ENCODE results near the gene CC2D2B. TPM values are rescaled to one million over a fixed set of nuclear protein-coding genes. Genes with fewer than 3 reads are reported as not detected.

Gene CC2D2B
- total RNA-seq, 1 experiment from 2014 or later: 0.20 TPM

DNA sequence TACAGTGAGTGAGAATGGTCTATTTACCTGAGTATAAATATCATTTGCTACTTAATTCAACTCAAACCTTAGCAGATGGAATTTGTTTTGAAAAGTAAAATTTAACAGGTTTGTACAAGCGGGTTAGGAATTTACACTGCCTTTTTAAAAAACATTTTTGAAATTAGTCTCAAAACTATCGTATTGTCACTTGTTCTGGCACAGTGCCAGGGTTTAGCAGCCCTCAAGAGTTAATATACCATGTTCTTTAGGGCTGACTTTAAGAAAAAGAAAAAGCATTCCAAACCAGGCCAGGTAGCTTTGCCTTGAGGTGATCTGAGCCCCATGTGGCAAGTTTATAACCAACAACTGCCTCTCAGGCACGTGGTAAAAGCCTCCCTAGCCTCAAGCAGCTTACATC lies 153.5 kb downstream of the CC2D2B start:
- CTCF ChIA-PET: interaction anchor here (0.7 kb wide), 1 partner anchor 168 kb away, joined by 3 read pairs; no protein-coding TSS in a partner anchor
- H3K4me1 Mint-ChIP-seq: no peaks in the 10 kb centered on the region
- H3K36me3 Mint-ChIP-seq: peaks cover 38% of the 10 kb centered on the region

DNA sequence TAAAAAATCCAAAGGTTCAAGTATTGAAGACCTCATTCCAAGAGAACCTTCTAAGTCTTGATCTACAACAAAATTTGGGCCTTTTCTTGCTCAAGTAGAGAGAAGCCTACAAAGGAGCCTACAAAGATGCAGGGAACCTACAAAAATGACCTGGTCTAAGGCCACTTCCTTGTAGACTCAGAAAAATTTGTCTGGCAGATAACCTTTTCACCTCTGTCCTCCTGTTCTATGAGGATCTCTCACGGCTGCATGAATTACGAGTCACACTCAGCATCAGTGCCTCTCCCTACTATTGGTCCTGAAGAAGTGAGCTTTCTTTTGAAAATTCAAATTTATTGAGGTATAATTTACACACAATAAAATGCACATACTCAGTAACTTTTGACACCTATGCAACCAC lies 164.9 kb downstream of the CC2D2B start:
- no peak for ATAC-seq
- CTCF ChIA-PET: no interaction called here
- Mint-ChIP-seq H3K9me3 (no peaks in the 10 kb centered on the region), H3K27ac (no peak overlapping the region), H3K27me3 (ENCODE audit: low read depth) (no peaks in the 10 kb centered on the region; the same call in 1 of the 2 replicates), H3K4me3 (no peak overlapping the region), H3K4me1 (peaks cover 25% of the 10 kb centered on the region), H3K36me3 (no peaks in the 10 kb centered on the region)
- no peak for DNase-seq (ENCODE audit: low spot score)
- POLR2A ChIA-PET: no interaction called here
- no peak for TF ChIP-seq ZNF396 (CRISPR knock-in tag; IDR thresholded peaks at IDR 0.05; ENCODE audit: borderline replicate concordance)
- TF ChIP-seq, protein P1, sequence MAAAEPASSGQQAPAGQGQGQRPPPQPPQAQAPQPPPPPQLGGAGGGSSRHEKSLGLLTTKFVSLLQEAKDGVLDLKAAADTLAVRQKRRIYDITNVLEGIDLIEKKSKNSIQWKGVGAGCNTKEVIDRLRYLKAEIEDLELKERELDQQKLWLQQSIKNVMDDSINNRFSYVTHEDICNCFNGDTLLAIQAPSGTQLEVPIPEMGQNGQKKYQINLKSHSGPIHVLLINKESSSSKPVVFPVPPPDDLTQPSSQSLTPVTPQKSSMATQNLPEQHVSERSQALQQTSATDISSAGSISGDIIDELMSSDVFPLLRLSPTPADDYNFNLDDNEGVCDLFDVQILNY (CRISPR knock-in tag; IDR thresholded peaks at IDR 0.05): no peak
- TF ChIP-seq, protein P2, sequence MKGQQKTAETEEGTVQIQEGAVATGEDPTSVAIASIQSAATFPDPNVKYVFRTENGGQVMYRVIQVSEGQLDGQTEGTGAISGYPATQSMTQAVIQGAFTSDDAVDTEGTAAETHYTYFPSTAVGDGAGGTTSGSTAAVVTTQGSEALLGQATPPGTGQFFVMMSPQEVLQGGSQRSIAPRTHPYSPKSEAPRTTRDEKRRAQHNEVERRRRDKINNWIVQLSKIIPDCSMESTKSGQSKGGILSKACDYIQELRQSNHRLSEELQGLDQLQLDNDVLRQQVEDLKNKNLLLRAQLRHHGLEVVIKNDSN (CRISPR knock-in tag; IDR thresholded peaks at IDR 0.05): no peak
- no peak for TF ChIP-seq ZBTB21 (CRISPR knock-in tag; IDR thresholded peaks at IDR 0.05; ENCODE audit: borderline replicate concordance)
- TF ChIP-seq, protein P3, sequence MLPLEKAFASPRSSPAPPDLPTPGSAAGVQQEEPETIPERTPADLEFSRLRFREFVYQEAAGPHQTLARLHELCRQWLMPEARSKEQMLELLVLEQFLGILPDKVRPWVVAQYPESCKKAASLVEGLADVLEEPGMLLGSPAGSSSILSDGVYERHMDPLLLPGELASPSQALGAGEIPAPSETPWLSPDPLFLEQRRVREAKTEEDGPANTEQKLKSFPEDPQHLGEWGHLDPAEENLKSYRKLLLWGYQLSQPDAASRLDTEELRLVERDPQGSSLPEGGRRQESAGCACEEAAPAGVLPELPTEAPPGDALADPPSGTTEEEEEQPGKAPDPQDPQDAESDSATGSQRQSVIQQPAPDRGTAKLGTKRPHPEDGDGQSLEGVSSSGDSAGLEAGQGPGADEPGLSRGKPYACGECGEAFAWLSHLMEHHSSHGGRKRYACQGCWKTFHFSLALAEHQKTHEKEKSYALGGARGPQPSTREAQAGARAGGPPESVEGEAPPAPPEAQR (CRISPR knock-in tag; IDR thresholded peaks at IDR 0.05): no peak
- TF ChIP-seq ZNF219 (CRISPR knock-in tag; IDR thresholded peaks at IDR 0.05; ENCODE audit: borderline replicate concordance): no peak
- TF ChIP-seq, protein P4, sequence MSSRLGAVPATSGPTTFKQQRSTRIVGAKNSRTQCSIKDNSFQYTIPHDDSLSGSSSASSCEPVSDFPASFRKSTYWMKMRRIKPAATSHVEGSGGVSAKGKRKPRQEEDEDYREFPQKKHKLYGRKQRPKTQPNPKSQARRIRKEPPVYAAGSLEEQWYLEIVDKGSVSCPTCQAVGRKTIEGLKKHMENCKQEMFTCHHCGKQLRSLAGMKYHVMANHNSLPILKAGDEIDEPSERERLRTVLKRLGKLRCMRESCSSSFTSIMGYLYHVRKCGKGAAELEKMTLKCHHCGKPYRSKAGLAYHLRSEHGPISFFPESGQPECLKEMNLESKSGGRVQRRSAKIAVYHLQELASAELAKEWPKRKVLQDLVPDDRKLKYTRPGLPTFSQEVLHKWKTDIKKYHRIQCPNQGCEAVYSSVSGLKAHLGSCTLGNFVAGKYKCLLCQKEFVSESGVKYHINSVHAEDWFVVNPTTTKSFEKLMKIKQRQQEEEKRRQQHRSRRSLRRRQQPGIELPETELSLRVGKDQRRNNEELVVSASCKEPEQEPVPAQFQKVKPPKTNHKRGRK (CRISPR knock-in tag; IDR thresholded peaks at IDR 0.05; ENCODE audit: borderline replicate concordance): no peak
- no peak for TF ChIP-seq ZNF232 (CRISPR knock-in tag; IDR thresholded peaks at IDR 0.05)
- TF ChIP-seq, protein P5, sequence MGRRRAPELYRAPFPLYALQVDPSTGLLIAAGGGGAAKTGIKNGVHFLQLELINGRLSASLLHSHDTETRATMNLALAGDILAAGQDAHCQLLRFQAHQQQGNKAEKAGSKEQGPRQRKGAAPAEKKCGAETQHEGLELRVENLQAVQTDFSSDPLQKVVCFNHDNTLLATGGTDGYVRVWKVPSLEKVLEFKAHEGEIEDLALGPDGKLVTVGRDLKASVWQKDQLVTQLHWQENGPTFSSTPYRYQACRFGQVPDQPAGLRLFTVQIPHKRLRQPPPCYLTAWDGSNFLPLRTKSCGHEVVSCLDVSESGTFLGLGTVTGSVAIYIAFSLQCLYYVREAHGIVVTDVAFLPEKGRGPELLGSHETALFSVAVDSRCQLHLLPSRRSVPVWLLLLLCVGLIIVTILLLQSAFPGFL (CRISPR knock-in tag; IDR thresholded peaks at IDR 0.05; ENCODE audit: borderline replicate concordance): no peak
- TF ChIP-seq TEAD4 (CRISPR knock-in tag; IDR thresholded peaks at IDR 0.05): no peak
- TF ChIP-seq NFATC4 (CRISPR knock-in tag; IDR thresholded peaks at IDR 0.05): no peak
- no peak for TF ChIP-seq GABPB1 (CRISPR knock-in tag; IDR thresholded peaks at IDR 0.05)
- TF ChIP-seq, protein P6, sequence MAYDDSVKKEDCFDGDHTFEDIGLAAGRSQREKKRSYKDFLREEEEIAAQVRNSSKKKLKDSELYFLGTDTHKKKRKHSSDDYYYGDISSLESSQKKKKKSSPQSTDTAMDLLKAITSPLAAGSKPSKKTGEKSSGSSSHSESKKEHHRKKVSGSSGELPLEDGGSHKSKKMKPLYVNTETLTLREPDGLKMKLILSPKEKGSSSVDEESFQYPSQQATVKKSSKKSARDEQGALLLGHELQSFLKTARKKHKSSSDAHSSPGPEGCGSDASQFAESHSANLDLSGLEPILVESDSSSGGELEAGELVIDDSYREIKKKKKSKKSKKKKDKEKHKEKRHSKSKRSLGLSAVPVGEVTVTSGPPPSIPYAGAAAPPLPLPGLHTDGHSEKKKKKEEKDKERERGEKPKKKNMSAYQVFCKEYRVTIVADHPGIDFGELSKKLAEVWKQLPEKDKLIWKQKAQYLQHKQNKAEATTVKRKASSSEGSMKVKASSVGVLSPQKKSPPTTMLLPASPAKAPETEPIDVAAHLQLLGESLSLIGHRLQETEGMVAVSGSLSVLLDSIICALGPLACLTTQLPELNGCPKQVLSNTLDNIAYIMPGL (CRISPR knock-in tag; IDR thresholded peaks at IDR 0.05): no peak
- no peak for TF ChIP-seq CBFB (CRISPR knock-in tag; IDR thresholded peaks at IDR 0.05; ENCODE audit: low read depth)
- no peak for TF ChIP-seq TP53 (CRISPR knock-in tag; IDR thresholded peaks at IDR 0.05)
- TF ChIP-seq SP1 (CRISPR knock-in tag; conservative IDR thresholded peaks at IDR 0.05): no peak
- TF ChIP-seq HMGA2 (CRISPR knock-in tag; IDR thresholded peaks at IDR 0.05): no peak
- TF ChIP-seq TCF7 (CRISPR knock-in tag; IDR thresholded peaks at IDR 0.05; ENCODE audit: low read depth): no peak

More for the DNA sequence above, 153.5 kb downstream of the CC2D2B start:
- Mint-ChIP-seq H3K9me3 (no peaks in the 10 kb centered on the region), H3K27ac (no peak overlapping the region; the same call in 1 of the 2 replicates), H3K27me3 (ENCODE audit: low read depth) (no peaks in the 10 kb centered on the region), H3K4me3 (no peak overlapping the region)
- TF ChIP-seq SOX15 (CRISPR knock-in tag; IDR thresholded peaks at IDR 0.05): no peak
- TF ChIP-seq SMAD4 (CRISPR knock-in tag; IDR thresholded peaks at IDR 0.05): no peak
- TF ChIP-seq NFYB (CRISPR knock-in tag; conservative IDR thresholded peaks at IDR 0.05; ENCODE audit: low read depth): no peak
- TF ChIP-seq PRRX2 (CRISPR knock-in tag; IDR thresholded peaks at IDR 0.05): no peak
- TF ChIP-seq, protein P7, sequence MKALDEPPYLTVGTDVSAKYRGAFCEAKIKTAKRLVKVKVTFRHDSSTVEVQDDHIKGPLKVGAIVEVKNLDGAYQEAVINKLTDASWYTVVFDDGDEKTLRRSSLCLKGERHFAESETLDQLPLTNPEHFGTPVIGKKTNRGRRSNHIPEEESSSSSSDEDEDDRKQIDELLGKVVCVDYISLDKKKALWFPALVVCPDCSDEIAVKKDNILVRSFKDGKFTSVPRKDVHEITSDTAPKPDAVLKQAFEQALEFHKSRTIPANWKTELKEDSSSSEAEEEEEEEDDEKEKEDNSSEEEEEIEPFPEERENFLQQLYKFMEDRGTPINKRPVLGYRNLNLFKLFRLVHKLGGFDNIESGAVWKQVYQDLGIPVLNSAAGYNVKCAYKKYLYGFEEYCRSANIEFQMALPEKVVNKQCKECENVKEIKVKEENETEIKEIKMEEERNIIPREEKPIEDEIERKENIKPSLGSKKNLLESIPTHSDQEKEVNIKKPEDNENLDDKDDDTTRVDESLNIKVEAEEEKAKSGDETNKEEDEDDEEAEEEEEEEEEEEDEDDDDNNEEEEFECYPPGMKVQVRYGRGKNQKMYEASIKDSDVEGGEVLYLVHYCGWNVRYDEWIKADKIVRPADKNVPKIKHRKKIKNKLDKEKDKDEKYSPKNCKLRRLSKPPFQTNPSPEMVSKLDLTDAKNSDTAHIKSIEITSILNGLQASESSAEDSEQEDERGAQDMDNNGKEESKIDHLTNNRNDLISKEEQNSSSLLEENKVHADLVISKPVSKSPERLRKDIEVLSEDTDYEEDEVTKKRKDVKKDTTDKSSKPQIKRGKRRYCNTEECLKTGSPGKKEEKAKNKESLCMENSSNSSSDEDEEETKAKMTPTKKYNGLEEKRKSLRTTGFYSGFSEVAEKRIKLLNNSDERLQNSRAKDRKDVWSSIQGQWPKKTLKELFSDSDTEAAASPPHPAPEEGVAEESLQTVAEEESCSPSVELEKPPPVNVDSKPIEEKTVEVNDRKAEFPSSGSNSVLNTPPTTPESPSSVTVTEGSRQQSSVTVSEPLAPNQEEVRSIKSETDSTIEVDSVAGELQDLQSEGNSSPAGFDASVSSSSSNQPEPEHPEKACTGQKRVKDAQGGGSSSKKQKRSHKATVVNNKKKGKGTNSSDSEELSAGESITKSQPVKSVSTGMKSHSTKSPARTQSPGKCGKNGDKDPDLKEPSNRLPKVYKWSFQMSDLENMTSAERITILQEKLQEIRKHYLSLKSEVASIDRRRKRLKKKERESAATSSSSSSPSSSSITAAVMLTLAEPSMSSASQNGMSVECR (CRISPR knock-in tag; IDR thresholded peaks at IDR 0.05; ENCODE audit: borderline replicate concordance): no peak
- TF ChIP-seq TCF7 (CRISPR knock-in tag; IDR thresholded peaks at IDR 0.05; ENCODE audit: low read depth): no peak
- POLR2A ChIA-PET: no interaction called here
- ATAC-seq (no peak), DNase-seq (ENCODE audit: low spot score) (no peak)

Data from WTC11 (cell line).